ENCODE results near the gene CXXC5. TPM values are rescaled to one million over a fixed set of nuclear protein-coding genes. Genes with fewer than 3 reads are reported as not detected.

The CXXC5 gene
- total and polyA plus RNA-seq, 9 of the 15 experiments (the other 6 are each of a cell fraction or from before 2014, with no cell fraction given) = 1.9 to 123 (median 45.8) TPM

DNA sequence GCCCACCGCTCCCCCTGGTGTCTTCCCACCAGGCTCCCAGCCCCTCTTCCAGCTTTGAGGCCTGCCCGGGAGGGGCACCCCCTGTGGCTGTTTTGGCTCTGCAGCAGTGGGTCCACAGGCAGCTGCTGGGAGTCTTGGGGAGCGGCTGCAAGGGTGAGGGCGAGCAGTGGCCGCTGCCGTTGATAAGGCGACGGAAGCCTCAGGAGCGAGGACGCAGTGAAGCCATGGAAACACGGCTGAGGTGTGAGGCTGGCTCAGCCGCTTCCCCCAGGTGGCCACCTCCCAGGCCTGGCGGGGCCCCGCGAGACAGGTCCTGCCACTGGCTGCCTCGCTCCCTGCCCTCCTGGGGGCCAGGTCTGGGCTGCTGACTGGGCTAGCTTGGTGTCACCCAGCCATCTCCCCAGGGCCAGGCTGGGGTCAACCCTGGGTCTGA, 41.5 kb downstream of the CXXC5 start (continued):
- TF ChIP-seq, protein P1, sequence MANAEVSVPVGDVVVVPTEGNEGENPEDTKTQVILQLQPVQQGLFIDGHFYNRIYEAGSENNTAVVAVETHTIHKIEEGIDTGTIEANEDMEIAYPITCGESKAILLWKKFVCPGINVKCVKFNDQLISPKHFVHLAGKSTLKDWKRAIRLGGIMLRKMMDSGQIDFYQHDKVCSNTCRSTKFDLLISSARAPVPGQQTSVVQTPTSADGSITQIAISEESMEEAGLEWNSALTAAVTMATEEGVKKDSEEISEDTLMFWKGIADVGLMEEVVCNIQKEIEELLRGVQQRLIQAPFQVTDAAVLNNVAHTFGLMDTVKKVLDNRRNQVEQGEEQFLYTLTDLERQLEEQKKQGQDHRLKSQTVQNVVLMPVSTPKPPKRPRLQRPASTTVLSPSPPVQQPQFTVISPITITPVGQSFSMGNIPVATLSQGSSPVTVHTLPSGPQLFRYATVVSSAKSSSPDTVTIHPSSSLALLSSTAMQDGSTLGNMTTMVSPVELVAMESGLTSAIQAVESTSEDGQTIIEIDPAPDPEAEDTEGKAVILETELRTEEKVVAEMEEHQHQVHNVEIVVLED (CRISPR knock-in tag; IDR thresholded peaks at IDR 0.05) = 0 out of 2 replicates have a peak, but pooled peaks have one; percentile 40
- TF ChIP-seq NR2F6 (CRISPR knock-in tag; IDR thresholded peaks at IDR 0.05) = 0 out of 2 replicates have a peak, but pooled peaks have one; percentile 34
- peak; percentile 37; the same call in 1 of the 2 replicates for TF ChIP-seq CREB1 (IDR thresholded peaks at IDR 0.05)
- TF ChIP-seq CREB1 (CRISPR knock-in tag; IDR thresholded peaks at IDR 0.05) = 0 out of 2 replicates have a peak, but pooled peaks have one; percentile 40
- peak; percentile 22; the same call in 1 of the 2 replicates for TF ChIP-seq GATAD2A (IDR thresholded peaks at IDR 0.05)
- TF ChIP-seq, protein P2, sequence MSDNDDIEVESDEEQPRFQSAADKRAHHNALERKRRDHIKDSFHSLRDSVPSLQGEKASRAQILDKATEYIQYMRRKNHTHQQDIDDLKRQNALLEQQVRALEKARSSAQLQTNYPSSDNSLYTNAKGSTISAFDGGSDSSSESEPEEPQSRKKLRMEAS (CRISPR knock-in tag; IDR thresholded peaks at IDR 0.05) = peak; percentile 63
- 0 out of 2 replicates have a peak, but pooled peaks have one; percentile 39 for TF ChIP-seq SP1 (CRISPR knock-in tag; IDR thresholded peaks at IDR 0.05)
- 0 out of 2 replicates have a peak, but pooled peaks have one; percentile 15 for TF ChIP-seq ZNF324 (CRISPR knock-in tag; IDR thresholded peaks at IDR 0.05)
- peak in 1 of 2 experiments; percentile 8; a peak in 1 of 4 replicates for TF ChIP-seq RCOR1 (IDR thresholded peaks at IDR 0.05; ENCODE audit: borderline replicate concordance in 1 of 2, low read depth in 2 of 2, low read length in 2 of 2)
- TF ChIP-seq SMAD4 (CRISPR knock-in tag; conservative IDR thresholded peaks at IDR 0.05) = 0 out of 2 replicates have a peak, but pooled peaks have one; percentile 13
- TF ChIP-seq U2AF2 (optimal IDR thresholded peaks at IDR 0.05; ENCODE audit: low read depth, low read length) = no peak
- TF ChIP-seq, protein P3, sequence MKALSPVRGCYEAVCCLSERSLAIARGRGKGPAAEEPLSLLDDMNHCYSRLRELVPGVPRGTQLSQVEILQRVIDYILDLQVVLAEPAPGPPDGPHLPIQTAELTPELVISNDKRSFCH (CRISPR knock-in tag; IDR thresholded peaks at IDR 0.05) = no peak
- TF ChIP-seq, protein P3 (tag; IDR thresholded peaks at IDR 0.05) = peak; percentile 65; the same call in 1 of the 2 replicates
- TF ChIP-seq EGR1 (conservative IDR thresholded peaks at IDR 0.05) = no peak
- TF ChIP-seq CEBPB (tag; IDR thresholded peaks at IDR 0.05) = no peak
- no peak for TF ChIP-seq MCM5 (IDR thresholded peaks at IDR 0.05; ENCODE audit: low read depth)
- TF ChIP-seq, protein P4, sequence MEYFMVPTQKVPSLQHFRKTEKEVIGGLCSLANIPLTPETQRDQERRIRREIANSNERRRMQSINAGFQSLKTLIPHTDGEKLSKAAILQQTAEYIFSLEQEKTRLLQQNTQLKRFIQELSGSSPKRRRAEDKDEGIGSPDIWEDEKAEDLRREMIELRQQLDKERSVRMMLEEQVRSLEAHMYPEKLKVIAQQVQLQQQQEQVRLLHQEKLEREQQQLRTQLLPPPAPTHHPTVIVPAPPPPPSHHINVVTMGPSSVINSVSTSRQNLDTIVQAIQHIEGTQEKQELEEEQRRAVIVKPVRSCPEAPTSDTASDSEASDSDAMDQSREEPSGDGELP (CRISPR knock-in tag; IDR thresholded peaks at IDR 0.05; ENCODE audit: borderline replicate concordance) = peak; percentile 65; the same call in 1 of the 2 replicates
- peak; percentile 11; the same call in 1 of the 2 replicates for TF ChIP-seq ELF2 (CRISPR knock-in tag; IDR thresholded peaks at IDR 0.05)

All from K562 (cell line).